ENCODE measurements around the gene FAM47E. TPM values are rescaled to one million over a fixed set of nuclear protein-coding genes. Genes with fewer than 3 reads are reported as not detected.

Gene FAM47E
- total RNA-seq, 1 experiment from 2014 or later, result 2.0 TPM

- Histone ChIP-seq H3K27ac (ENCODE audit: insufficient read length, low read depth, low read length) (no peak within 1 kb of the TSS), H4K20me1 (ENCODE audit: control insufficient read depth, insufficient read depth, insufficient read length) (no peaks in the 10 kb centered on the region), H4K8ac (replicated peaks; ENCODE audit: insufficient read length, low read depth, low read length) (no peak within 1 kb of the TSS), H4K5ac (ENCODE audit: insufficient read length, low read depth, low read length) (no peak within 1 kb of the TSS), H3K56ac (ENCODE audit: insufficient read length, low read depth, low read length) (no peak within 1 kb of the TSS), H3T11ph (ENCODE audit: low read length) (no peak within 1 kb of the TSS), H2BK12ac (ENCODE audit: insufficient read length, low read depth, low read length) (no peak within 1 kb of the TSS), H3K18ac (ENCODE audit: insufficient read length, low read depth, low read length) (peak within 1 kb of the TSS; percentile 71), H3K4me2 (ENCODE audit: insufficient read depth, insufficient read length, low read length) (peak within 1 kb of the TSS; percentile 80), H4K91ac (ENCODE audit: insufficient read length, low read depth, low read length) (no peak within 1 kb of the TSS), H3K79me2 (ENCODE audit: insufficient read depth, low read length) (no peaks in the 10 kb centered on the region), H3K9me3 (ENCODE audit: control insufficient read depth, low read depth, low read length) (no peaks in the 10 kb centered on the region), H3K9ac (ENCODE audit: extremely low read depth, insufficient read length, low read length) (peak within 1 kb of the TSS; percentile 39), H3K23me2 (ENCODE audit: insufficient read length, low read depth, low read length, poor library complexity, severe bottlenecking) (peaks cover 15% of the 10 kb centered on the region), H2BK20ac (ENCODE audit: low read depth, low read length, poor library complexity, severe bottlenecking) (no peak within 1 kb of the TSS), H2BK5ac (ENCODE audit: insufficient read length, low read length) (no peak within 1 kb of the TSS), H3K27me3 (ENCODE audit: insufficient read depth, low read length) (peaks cover 4% of the 10 kb centered on the region; the same call in 1 of the 2 replicates), H2AFZ (ENCODE audit: low read length) (no peak within 1 kb of the TSS), H2BK15ac (ENCODE audit: low read depth, low read length) (no peak within 1 kb of the TSS), H3K23ac (ENCODE audit: insufficient read length, low read depth, low read length) (no peak within 1 kb of the TSS), H2BK120ac (ENCODE audit: low read depth, low read length, poor library complexity, severe bottlenecking) (no peak within 1 kb of the TSS), H3K4me1 (ENCODE audit: insufficient read depth, low read length) (peaks cover 1% of the 10 kb centered on the region; the same call in 1 of the 2 replicates), H2AK5ac (ENCODE audit: insufficient read length, low read length) (no peak within 1 kb of the TSS), H3K4ac (ENCODE audit: low read depth, low read length) (no peak within 1 kb of the TSS), H3K14ac (ENCODE audit: insufficient read depth, low read length) (peak within 1 kb of the TSS; percentile 32), H3K79me1 (ENCODE audit: insufficient read depth, low read depth, low read length, poor library complexity, severe bottlenecking) (no peaks in the 10 kb centered on the region)
- peaks cover 17% of the 10 kb centered on the region for H3K27me3 Mint-ChIP-seq (ENCODE audit: low read depth)
- peak within 1 kb of the TSS; percentile 86 to 89 for H3K4me3 Mint-ChIP-seq
- H3K9me3 Mint-ChIP-seq, result no peaks in the 10 kb centered on the region; a peak in 1 of 5 replicates
- H3K27ac Mint-ChIP-seq, result peak within 1 kb of the TSS in 1 of 3 experiments; percentile 11; a peak in 1 of 7 replicates
- peaks cover 6 to 15% (median 12%) of the 10 kb centered on the region in 3 experiments; a peak in 5 of 7 replicates for H3K36me3 Mint-ChIP-seq (ENCODE audit: insufficient read depth in 1 of 3, low read depth in 3 of 3)
- WGBS (ENCODE audit: extremely low coverage, insufficient read length, low lambda C conversion rate), result no CpG with 5 or more reads among the region's 85 CpGs
- DNase-seq, result peak; percentile 88
- H3K4me1 Mint-ChIP-seq, result peaks cover 6 to 20% of the 10 kb centered on the region in 2 experiments
- TF ChIP-seq CTCF (conservative IDR thresholded peaks at IDR 0.05), result no peak
Observed at GRCh38 chr4:76305971-76306881, 54.7 kb downstream of the FAM47E start, which contains the start of gene STBD1. Gene STBD1 (plus strand): TSS chr4:76306733. CDS start chr4:76306770, 37 bp downstream.

Data from H9 (cell line).